HG03439 (cell line): ENCODE results near the gene ZNF586.
"Not testable (repeated sequence)": the region's sequence is repeated elsewhere in the genome, so short reads cannot be mapped to it uniquely, and the experiment has no call there.

Source experiments
- ATAC-seq: cut with Tn5 transposase; IDR thresholded peaks from one replicate; pipeline ENCODE4 v1.9.1; 2021; ENCODE audit warnings: mild to moderate bottlenecking, moderate library complexity; ENCODE audit not compliant: unreplicated experiment

ZNF586 gene

GRCh38 chr19:57769345-57770131, at the start of gene ZNF586:
Gene ZNF586 (plus strand): TSS chr19:57769676. CDS start chr19:57769843, 167 bp downstream.
- ATAC-seq, result peak; percentile 95

DNA sequence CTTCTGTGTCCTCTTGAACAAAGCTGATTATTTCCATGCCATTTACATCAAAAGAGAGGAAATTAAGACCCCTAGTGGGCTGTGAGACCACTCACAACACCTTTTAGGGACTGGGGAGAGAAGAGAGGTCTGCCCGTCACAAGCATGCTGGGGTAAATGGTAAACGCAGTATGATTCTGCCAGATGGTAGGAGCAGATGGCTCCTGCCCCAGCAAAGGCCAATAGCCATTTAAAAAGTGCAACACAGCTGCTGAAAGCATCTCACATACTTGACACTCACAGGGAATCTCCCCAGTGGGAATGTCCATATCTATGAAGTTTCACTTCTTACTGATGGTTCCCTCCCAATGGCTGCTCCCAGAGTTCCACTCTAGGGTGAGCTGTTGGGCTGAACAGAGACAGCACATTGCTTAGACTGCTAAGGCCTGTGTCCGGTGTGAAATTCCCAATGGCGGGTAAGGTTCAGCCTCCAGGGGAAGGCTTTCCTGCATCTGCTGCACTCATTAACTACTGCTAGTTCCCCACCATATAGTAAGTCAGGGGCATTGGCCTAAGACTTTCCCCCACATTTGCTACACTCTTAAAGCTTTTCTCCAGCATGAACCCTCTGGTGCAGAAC, 49.5 kb upstream of the ZNF586 start:
- ATAC-seq, result no peak

- no peak for ATAC-seq
Measured at GRCh38 chr19:57720878-57721277, 48.6 kb upstream of the ZNF586 start.

DNA sequence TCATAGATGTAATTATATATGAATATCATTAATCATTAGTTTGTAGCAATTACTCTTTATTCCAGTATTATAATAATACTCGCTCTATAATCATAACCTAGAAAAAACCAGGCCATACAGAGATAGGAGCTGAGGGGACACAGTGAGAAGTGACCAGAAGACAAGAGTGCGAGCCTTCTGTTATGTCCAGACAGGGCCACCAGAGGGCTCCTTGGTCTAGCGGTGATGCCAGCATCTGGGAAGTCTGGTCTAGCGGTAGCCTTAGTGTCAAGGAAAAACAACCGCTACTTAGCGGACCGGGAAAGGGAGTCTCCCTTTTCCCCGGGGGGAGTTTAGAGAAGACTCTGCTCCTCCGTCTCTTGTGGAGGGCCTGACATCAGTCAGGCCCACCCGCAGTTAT, 31.2 kb upstream of the ZNF586 start:
- ATAC-seq, result not testable (repeated sequence)

DNA sequence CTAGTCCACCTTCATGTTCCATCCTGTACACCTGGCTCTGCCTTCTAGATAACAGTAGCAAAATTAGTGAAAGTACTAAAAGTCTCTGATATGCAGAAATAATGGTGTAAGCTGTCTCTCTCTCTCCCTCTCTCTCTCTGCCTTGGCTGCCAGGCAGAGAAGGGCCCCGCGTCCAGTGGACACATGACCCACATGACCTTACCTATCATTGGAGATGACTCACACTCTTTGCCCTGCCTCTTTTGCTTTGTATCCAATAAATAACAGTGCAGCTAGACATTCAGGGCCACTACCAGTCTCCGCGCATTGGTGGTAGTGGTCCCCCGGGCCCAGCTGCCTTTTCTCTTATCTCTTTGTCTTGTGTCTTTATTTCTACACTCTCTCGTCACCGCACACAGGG, 30.7 kb upstream of the ZNF586 start:
- not testable (repeated sequence) for ATAC-seq

- ATAC-seq, result peak; percentile 94
Measured at GRCh38 chr19:57746580-57747471, 22.6 kb upstream of the ZNF586 start, which contains the start of gene ZNF776. Gene ZNF776 (plus strand): TSS chr19:57746815. CDS start chr19:57747059, 244 bp downstream.

DNA sequence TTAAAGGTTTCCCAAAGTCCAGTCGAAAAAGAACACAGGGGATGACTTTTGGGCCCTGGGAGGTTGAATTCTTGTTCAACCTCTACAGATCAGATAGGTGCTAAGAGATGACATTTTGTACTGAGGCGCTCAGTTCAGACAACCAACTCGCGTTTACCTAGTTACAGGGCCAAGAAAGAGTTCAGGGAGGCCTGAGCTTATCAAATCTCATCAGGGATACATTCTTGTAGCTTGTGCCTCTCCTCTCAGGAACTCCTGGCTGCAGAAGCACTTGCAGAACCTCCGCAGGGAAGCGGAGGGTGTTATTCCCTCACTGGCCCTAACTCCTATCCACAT, 22.0 kb upstream of the ZNF586 start:
- no peak for ATAC-seq

GRCh38 chr19:57748029-57748428, 21.4 kb upstream of the ZNF586 start:
- ATAC-seq, result no peak

DNA sequence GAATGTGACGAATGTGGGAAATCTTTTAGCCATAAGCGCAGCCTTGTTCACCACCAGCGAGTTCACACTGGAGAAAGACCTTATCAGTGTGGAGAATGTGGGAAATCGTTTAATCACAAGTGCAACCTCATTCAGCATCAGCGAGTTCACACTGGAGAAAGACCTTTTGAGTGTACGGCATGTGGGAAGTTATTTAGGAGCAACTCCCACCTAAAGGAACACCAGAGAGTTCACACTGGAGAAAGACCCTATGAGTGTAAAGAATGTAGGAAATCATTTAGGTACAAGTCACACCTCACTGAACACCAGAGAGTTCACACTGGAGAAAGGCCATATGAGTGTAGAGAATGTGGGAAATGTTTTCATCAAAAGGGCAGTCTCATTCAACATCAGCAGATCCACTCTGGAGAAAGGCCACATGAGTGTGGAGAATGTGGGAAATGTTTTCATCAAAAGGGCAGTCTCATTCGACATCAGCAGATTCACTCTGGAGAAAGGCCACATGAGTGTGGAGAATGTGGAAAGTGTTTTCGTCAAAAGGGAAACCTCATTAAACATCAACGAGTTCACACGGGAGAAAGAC, 15.3 kb upstream of the ZNF586 start:
- ATAC-seq, result no peak

DNA sequence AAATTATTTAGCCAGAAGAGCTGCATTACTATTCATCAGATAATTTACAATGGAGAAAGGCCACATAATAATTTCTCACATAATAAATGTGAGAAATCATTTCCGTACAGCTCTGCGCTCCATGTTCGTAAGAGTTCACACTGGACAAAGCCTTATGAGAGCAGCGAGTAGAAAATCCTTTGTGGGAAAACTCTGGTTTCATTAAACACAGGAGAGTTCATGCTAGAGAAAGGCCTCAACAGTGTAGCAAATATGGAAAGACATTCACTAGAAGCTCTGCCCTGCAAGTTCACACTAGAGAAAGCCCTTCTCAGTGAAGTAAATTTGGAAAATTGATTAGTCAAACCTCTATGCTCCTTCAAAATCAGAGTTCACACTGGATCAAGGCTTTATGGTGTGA, 14.4 kb upstream of the ZNF586 start:
- no peak for ATAC-seq

DNA sequence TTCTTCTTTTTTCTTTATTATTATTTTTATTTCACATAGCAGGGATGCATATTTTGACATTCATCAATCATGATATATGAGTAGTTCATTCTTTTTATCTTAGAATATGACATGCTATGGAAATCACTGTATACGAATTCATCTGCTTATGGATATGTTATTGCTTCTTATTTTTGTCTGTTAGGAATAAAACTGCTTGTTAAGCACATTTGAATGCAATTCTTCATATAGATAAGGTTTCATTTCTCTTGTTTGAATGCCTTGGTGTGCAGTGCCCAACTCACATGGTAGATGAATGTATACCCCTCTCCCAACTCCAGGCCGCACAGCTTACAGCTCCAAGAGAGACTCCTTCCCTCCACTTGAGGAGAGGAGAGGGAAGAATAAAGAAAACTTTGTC, 11.5 kb upstream of the ZNF586 start:
- ATAC-seq, result no peak

- ATAC-seq, result no peak
Measured at GRCh38 chr19:57759096-57759495, 10.4 kb upstream of the ZNF586 start.

DNA sequence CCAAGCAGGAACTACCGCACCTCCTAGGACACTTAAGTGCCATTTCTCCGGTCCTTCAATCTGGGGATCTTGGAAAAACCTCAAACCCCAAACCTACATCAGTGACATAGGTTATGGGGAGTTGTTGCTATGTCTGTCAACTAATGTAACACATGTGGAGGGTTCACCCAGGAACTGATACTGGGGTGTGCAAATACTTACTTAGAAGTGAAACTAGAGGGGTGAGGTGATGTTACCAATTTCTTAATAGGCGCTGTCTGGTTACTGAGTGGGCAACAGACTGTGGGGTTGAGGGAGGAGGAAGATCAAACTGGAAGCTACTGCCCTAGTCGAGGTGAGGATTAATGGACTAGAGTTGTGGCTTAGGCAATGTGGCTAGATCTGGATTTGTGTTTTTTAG, 1.9 kb downstream of the ZNF586 start:
- ATAC-seq, result no peak

DNA sequence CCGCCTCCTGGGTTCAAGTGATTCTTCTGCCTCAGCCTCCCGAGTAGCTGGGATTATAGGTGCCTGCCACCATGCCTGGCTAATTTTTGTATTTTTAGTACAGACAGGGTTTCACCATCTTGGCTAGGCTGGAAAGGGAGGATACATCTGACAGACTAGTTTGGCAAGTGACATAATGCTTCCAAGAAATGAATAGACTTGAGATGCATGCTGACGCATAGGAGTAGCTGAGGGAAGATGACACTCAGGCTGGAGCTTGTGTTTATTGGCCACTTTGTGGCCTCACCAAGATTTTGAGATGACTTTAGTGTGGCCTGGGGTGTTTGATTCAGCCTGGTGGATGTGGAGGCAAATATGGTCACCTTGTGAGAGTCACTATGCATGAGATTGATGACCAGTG, 4.0 kb downstream of the ZNF586 start:
- no peak for ATAC-seq

DNA sequence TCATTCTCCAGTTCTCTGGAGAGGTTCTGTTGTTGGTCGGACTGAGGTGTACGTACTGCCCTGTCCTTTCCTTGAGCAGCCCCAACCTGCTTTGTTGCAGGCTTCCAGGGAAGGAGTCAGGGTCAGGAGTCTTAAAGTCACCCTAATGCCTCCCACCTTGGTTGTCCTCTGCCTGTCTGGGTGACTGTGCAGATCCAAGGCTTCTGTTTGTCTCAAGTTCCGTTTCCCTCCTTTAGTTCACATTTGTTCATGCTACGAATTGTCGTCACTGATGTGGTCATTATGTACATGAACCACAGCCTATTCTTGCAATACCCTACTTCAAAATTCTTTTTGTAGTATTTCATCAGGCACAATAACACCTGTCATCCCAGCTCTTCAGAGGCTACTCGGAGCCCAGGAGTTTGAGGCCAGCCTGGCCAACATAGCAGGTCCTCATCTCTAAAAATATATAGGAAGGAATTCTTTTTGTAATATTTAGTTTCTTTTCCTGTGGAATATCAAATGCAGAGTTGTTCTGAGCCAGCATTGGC, 7.4 kb downstream of the ZNF586 start:
- no peak for ATAC-seq

GRCh38 chr19:57778336-57778735, 8.9 kb downstream of the ZNF586 start:
- ATAC-seq, result no peak

DNA sequence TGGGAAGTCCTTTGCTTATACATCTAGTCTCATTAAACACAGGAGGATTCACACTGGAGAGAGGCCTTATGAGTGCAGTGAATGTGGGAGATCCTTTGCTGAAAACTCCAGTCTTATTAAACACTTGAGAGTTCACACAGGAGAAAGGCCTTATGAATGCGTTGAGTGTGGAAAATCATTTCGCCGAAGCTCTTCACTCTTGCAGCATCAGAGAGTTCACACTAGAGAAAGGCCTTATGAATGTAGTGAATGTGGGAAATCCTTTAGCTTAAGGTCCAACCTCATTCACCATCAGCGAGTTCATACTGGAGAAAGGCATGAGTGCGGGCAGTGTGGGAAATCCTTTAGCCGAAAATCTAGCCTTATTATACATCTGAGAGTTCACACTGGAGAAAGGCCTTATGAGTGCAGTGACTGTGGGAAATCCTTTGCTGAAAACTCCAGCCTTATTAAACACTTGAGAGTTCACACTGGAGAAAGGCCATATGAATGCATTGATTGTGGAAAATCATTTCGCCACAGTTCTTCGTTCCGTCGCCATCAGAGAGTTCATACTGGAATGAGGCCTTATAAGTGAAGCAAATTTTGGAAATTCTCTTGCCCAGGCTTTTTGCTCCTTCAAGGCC, 9.9 kb downstream of the ZNF586 start:
- ATAC-seq, result no peak

- ATAC-seq, result no peak
Measured at GRCh38 chr19:57786286-57786685, 16.8 kb downstream of the ZNF586 start.

DNA sequence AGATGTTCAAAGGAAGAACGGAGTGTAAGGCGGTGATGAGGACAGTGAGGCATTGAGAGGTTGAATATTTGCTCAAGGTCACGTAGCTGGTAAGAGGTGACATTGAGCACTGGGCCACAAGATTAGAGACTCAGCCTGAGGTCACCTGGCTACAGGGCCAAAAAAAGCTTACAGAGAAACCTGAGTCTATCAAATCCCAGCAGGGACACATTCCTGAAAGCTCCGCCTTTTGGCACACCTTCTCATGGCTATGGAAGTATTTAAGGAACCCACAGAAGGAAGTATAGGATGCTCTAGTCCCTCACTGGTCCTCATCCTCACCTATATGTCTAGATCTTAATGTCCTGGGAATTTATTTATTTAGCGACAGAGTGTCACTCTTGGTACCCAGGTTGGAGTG, 17.4 kb downstream of the ZNF586 start:
- ATAC-seq, result no peak

DNA sequence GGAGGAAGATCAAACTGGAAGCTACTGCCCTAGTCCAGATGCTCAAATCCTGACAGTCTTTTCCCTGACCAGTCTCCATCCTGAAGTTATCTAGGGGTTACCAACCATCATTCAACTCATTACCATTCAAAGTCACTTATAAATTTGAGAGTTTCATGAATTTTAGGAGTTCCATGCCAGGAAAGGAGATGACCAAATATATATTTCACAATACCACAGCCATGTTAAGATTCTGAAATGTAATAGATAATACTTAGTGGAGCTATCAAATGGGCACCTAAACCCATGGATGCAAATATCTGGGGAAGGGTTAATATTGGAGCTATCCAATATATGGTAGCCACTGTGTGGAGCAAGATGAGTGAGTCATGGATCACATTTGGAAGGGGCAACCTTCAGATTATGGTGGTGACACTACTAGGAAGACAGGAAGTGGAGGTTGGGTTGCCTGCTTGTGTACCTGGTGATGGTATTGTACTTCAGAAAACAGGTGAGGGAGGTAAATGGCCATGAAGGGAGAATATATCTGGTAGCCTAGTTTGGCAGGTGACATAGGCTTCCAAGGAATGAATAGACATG, 18.7 kb downstream of the ZNF586 start:
- no peak for ATAC-seq
